ENCODE data around the gene AGAP1.

Gene AGAP1

DNA sequence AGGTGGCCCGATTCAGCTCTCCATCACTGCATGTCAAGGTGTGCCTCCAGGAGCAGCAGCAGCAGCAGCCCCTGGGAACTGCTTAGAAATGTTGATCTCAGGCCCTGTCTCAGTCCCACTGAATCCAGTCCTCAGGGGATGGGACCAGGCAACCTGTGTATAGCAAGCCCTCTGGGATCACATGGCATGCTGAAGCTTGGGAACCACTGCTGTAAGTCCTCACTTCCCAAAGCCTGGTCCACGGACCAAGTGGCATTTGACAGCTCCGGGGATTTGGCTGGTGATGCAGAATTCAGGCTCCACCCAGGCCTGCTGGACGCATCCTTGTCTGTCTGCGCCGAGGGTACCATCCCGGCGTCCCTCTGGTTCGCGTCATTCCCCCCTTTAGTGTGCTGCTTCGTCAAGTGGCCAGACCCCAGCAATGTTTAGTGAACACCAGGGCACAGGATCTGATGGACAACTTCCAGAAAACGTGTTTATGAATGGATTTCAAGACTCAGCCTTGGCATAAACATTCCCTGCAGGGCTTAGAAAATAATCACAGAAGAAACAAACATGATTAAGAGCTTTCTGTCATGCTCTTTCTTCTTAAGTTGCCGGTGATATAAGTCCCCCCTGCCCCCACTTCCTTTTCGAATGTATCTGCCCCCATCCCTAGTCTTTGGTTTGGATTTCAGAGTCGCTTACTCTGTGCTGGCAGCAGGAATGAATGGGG is 440.4 kb downstream of the AGAP1 start:
- H3K4me3 ChIP-seq (ENCODE audit: low read depth, low read length): no peak overlapping the region
- TF ChIP-seq, protein P1, sequence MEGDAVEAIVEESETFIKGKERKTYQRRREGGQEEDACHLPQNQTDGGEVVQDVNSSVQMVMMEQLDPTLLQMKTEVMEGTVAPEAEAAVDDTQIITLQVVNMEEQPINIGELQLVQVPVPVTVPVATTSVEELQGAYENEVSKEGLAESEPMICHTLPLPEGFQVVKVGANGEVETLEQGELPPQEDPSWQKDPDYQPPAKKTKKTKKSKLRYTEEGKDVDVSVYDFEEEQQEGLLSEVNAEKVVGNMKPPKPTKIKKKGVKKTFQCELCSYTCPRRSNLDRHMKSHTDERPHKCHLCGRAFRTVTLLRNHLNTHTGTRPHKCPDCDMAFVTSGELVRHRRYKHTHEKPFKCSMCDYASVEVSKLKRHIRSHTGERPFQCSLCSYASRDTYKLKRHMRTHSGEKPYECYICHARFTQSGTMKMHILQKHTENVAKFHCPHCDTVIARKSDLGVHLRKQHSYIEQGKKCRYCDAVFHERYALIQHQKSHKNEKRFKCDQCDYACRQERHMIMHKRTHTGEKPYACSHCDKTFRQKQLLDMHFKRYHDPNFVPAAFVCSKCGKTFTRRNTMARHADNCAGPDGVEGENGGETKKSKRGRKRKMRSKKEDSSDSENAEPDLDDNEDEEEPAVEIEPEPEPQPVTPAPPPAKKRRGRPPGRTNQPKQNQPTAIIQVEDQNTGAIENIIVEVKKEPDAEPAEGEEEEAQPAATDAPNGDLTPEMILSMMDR (IDR thresholded peaks at IDR 0.05; ENCODE audit: insufficient read depth, low read depth, low read length, missing control alignments): no peak
- no peak for DNase-seq (ENCODE audit: low read depth)

DNA sequence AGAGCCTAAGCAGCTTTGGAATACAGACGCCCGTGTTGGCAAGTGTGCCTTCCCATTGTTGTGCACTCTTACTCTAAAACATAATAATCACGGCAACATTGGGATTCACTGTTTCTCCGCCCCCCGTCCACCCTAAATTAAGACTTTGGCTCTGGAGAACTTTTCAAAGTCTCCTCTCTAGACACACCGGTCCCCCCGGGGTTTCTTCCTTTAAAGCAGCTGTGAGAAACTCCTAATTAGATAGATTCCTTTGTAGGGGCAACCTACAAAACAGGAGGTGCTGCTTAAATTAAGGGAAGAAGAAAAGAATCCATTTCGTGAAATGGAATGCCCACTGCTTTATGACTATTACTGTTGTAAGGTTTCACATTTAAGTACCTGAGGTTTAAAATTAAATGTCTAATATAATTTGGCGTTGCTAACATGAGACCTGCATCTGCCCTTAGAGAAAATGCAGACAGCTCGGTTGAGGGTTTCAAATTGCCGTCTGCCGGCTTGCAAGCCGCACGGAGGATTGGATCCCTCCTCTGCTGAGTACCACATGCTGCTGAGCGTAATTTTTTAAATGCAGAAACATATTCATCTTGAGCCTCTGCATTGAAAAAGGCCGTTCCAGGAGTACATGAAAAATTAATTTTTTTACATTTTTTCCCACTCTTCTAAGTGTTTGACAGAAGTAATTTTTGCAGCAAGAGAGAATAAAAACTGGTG is 441.1 kb downstream of the AGAP1 start:
- DNase-seq (ENCODE audit: low read depth): no peak
- no peak overlapping the region for H3K4me3 ChIP-seq (ENCODE audit: low read depth, low read length)
- TF ChIP-seq, protein P1 (IDR thresholded peaks at IDR 0.05; ENCODE audit: insufficient read depth, low read depth, low read length, missing control alignments): no peak

DNA sequence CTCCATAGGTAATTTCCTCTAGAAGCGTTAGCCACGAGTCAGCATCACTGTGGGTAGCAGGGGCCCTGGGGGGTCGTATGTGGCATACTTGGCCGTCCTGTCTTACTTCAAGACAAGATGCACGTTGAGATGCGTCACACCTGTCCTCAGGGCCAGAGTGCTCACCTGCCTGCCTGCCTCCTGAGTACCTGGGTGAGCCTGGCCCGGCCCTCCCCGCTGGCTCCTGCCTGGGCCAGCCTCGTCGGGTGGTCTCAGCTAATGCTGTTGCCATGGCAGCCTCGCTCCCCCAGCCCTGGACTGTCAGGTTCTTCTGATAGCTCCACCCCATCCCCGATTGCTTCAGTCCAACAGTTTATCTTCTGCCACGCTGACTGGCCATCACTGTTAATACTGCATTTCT is 441.9 kb downstream of the AGAP1 start:
- no peak for DNase-seq (ENCODE audit: low read depth)
- H3K4me3 ChIP-seq (ENCODE audit: low read depth, low read length): no peak overlapping the region
- TF ChIP-seq, protein P1 (IDR thresholded peaks at IDR 0.05; ENCODE audit: insufficient read depth, low read depth, low read length, missing control alignments): no peak

DNA sequence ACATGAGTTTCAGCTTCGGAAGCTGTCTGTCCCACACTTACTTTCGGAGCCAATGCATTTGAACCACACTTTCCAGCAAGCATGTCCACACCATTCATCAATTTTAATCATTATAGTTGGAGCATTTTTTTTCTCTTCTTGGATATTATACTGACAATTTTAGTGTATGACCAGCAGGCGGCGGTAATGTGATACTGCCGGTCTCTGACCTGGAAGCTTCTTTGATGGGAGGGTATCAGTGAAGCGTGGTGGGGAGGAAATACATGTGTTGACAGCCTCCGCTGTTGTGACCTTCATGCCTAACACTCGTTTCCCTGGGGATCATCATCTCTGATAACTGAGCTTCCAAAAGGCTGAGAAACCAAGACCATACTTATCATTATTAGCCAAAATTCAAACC is 442.6 kb downstream of the AGAP1 start:
- H3K4me3 ChIP-seq (ENCODE audit: low read depth, low read length): no peak overlapping the region
- TF ChIP-seq, protein P1 (IDR thresholded peaks at IDR 0.05; ENCODE audit: insufficient read depth, low read depth, low read length, missing control alignments): no peak
- peak; percentile 9 for DNase-seq (ENCODE audit: low read depth)

DNA sequence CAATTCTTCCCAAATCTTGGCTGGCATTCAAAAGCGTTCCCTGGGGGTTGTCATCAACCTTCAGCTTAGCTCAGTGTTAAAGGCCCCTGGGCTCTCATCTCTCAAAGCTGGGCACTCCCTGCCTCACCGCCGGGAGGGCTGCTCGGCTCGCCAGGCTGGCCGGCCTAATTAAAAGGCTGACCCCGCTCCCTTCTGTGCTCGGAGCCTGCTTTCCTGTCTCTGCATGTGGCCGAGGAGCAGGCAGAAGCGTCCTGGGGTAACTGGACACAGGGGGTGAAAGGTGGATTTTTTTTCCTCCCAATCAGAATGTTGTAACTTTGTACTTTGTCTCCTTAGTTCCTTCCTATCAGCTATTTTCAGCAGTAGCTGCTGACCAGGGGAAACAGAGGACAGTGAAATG is 443.2 kb downstream of the AGAP1 start:
- H3K4me3 ChIP-seq (ENCODE audit: low read depth, low read length): no peak overlapping the region
- TF ChIP-seq, protein P1 (IDR thresholded peaks at IDR 0.05; ENCODE audit: insufficient read depth, low read depth, low read length, missing control alignments): no peak
- no peak for DNase-seq (ENCODE audit: low read depth)

DNA sequence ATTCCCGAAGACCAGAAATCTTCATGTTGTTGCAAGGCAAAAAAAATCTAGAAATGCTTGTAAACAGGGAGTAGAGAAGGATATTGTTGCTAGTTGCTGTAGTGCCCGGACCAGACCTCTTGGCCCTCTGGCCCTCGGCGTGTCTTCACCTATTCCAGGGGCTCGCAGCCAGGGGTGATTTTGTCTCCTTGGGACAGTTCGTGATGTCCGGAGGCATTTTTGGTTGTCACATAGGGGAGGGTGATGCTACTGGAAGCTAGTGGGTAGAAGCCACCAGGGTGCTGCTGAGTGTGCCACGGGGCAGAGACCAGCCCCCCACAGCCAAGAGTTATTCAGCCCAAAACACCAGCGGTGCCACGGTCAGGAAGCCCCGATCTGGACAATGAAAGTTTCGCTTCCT is 443.7 kb downstream of the AGAP1 start:
- DNase-seq (ENCODE audit: low read depth): no peak

More for the DNA sequence above, 443.7 kb downstream of the AGAP1 start:
- TF ChIP-seq, protein P1 (IDR thresholded peaks at IDR 0.05; ENCODE audit: insufficient read depth, low read depth, low read length, missing control alignments): no peak
- H3K4me3 ChIP-seq (ENCODE audit: low read depth, low read length): no peak overlapping the region

Data from GM12865 (cell line).